OCI-M2 (cell line): Measurements from ENCODE around the gene MMP13.
"Not testable (repeated sequence)": the region's sequence is repeated elsewhere in the genome, so short reads cannot be mapped to it uniquely, and the experiment has no call there.

ENCODE experiments used
- DNase-seq: peaks from one replicate; lab custom pipeline; 2025; ENCODE audit not compliant: unreplicated experiment; lab: John Stamatoyannopoulos, UW

The MMP13 gene

DNA sequence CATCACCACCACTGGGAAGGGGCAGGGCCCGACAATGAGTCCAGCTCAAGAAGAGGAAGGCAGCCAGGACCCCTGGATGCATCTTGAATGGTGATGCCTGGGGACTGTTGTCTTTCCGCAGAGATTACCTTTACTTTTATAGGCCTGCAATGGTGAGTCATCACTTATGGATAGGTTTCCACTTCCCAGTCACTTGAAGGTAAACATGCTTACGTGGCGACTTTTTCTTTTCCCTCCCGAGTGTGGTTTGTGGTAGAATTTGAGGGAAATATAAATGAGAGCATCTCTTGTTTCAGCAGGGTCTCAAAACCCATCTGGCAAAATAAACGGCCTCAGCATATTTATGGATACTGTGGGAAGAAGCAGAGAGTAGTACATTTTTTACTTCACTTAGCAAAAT is at the start of gene MMP13:
Gene MMP13, minus strand, starts transcription at position 109 of the 400 bp plus-strand sequence. Its CDS starts 27 bp downstream, at position 82.
- DNase-seq = no peak

DNA sequence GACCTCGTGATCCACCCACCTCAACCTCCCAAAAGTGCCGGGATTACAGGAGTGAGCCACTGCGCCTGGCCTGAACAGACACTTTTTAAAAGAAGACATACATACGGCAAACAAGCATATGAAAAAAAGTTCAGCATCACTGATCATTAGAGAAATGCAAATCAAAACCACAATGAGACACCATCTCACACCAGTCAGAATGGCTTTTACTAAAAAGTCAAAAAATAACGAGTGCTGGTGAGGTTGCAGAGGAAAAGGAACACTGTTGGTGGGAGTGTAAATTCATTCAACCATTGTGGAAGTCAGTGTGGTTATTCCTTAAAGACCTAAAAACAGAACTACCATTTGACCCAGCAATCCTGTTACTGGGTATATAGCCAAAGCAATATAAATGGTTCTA is 48.7 kb upstream of the MMP13 start:
- not testable (repeated sequence) for DNase-seq

DNA sequence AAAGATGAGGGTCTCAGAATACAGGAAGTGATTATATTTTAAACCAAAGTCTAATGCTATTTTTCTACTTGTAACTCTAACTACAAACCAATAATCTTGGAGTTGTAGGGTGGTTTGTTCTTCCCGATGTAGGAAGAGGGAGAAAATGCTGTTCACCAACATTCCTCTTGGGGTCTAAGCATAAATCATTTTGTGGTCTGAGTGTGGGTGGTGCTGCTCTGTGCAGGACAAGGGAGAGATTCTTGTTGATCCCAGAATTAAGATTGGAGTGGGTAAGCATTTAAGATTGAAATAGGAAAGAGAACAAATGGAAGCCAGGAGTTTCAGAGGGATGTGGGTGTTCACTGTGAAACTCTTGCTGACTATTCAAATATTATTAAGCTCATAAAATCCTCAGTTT is 38.6 kb upstream of the MMP13 start:
- no peak for DNase-seq

DNA sequence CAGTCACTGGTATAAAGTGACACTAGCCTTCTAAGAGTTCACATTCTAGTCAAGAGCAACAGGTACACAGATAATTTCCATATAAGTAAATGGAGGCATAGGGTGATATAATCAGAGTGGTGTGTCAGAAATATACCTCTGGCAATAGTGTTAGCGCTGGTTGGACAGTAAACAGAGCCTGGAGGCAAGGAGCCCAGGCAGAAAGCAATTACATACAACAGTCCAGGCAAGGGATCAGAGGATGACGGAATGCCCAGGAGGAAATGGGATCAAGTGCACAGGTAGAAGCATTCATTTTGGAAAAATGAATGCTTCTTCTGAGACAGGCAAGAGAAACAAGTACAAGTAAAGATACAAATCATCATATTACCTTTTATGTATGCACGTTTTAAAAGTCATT is 36.2 kb upstream of the MMP13 start:
- DNase-seq = no peak

DNA sequence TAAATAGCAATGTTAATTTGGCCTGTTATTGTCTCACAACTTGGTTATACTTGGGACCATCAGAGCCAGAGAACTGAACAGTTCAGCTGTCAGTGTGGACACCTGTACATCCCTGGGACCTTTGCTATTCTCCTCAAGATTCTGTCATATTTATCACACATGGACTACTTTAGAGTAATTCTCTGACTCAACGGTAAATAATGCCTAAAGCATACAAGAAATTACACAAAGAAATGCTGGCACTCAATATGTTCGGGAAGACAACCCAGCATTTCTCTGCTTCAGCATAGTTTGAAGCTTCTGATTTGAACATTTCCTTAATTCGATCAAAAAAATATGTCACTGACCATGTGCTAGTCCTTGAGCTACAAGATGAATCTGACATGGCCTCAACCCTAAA is 34.6 kb upstream of the MMP13 start:
- DNase-seq = no peak

DNA sequence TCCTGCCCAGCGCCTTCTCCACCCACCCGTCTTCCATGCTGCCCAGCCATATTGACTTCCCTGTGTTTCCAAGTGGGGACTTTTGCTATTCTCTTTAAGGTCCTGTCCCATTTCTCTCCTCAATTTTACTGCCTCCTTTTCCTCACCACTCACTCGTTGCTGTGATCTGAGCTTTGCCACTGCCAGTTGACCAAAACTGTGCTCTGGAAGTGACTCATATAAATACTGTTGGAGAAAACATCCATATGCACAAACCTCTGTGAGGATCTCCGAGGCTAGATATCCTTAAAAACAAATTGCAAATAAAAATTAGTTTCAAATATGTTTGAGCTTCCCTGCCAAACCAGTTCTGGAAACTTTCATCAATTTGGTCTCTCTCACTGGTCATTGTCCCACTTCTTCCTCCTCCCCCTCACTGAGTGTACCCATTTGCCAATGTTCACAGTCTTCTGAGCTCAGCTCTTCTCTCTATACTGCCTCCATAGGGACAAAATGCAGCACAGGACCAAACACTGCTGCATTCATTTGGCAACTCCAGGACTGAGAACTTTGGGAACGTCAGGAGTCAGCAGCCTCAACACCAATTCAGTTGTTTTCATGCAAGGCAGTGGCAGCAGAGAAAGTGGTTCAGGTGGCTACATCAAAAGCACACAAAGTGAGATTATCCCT is 34.0 kb upstream of the MMP13 start:
- DNase-seq = no peak

DNA sequence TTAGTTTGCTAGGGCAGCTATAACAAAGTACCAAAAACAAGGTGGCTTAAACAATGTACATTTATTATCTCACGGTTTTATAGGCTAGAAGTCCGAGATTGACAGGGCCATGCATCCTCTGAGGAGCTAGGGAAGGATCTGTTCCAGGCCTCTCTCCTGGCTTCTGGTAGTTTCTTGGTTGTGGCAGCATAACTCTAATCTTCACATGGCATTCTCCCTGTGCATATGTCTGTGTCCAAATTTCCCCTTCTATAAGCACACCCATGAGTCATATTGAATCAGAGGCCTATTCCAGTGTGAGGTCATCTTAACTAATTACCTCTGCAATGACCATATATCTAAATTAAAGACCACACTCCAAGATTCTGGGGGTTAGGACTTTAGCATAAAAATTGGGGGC is 31.3 kb upstream of the MMP13 start:
- no peak for DNase-seq

DNA sequence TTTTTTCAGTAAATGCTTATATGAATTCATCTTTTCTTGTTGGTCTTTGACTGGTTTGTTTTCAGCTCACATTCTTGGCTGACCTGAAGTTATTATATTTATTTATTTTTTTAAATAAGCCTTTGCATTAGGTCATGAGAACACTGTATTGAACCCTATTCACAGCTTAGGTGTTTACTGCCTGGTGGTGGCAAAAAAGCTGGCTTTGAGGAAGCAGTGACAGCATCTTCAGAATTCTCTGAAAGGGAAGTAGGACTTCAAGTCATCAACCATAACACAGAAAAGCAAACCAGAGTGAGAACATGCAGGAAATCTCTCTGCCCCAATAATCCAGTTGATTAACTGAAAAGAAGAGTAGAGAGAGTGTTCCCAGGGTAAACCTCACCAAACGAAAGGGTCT is 30.3 kb upstream of the MMP13 start:
- no peak for DNase-seq

DNA sequence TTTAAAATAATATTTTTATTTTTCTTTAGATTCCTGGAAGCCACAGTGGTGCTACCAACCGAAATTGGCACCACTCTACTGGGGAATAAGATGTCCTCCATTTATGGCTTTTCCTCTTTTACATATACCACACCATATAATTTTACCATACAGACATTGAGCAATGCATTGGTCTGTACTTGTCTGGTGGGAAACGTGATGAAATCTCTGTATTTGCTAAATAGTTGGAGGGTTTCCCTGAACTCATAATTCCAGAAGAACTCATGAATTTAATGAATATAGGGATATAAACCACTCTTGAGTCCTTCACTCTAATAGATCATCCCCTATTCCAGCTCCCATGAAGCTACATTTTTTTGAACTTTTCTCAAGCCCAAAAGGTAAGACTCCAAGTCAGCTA is 28.0 kb upstream of the MMP13 start:
- DNase-seq = no peak

DNA sequence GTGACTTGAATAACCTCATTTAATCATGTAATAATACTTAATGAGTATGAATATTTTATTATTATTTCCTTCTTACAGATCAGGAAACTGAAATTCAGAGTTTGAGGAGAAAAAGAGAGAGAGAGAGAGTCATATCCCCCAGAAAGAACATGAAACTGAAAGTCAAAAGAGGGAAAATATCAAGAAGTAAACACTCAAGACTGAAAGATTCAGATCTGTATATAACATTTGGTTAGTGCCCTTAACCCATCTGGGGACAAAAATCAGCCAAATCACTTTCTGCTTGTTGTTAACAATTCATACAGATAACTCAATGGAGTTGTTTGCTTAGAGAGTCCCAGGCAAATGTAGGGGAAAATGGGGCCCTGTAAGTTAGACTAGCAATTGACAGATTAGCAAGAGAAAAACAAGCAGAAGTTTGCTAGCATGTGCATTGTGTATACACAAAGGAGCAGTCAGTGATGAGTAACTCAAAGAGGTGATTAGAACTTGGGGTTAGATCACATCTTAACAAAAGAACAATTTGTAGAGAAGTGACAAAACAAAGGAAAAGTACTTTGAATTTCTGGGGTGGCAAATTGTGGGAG is 25.9 kb upstream of the MMP13 start:
- DNase-seq = no peak

DNA sequence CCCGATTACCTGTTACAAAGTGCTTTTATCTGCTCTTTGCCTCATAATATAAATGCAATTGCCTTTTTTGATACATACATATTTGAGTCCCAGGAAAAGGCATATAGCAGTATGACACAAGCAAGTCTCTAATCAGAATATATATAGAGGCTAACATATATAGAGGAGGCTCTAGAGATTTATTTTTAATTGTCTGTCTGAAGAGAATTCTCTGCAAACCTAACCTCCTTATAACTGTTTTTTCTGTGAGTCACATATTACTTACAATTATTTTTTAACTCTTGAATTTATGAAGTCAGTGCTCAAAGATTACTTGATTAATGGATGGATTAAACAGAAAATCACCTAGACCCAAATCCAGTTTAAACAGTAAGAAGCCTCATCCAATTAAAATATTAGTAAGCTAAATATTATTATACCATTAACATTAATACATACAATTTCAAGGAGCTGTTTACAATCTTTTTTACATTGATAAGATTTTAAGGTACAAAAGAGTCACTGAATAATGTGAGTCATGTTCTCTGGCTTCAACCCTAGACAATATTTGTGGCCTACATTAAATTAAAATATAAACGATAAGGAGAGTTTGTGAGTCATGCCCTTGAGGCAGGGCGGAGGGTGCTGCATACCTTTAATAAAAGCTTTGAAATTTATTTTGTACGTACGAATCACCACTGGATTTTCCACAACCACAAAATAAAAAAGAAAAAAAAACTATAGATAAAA is 19.2 kb upstream of the MMP13 start:
- DNase-seq = no peak

DNA sequence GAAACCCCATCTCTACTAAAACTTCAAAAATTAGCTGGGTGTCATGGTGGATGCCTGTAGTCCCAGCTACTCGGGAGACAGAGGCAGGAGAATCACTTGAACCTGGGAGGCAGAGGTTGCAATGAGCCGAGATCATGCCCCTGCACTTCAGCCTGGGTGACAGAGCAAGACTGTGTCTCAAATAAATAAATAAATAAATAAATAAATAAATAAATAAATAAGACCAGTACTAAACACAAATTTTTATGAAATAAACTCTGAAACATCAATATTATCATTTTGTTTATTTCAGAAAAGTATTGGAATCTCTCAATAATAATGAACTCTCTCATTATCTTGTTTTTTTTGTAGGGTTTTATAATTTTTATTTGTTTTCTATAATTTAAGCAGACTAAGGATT is 18.2 kb upstream of the MMP13 start:
- DNase-seq = not testable (repeated sequence)

DNA sequence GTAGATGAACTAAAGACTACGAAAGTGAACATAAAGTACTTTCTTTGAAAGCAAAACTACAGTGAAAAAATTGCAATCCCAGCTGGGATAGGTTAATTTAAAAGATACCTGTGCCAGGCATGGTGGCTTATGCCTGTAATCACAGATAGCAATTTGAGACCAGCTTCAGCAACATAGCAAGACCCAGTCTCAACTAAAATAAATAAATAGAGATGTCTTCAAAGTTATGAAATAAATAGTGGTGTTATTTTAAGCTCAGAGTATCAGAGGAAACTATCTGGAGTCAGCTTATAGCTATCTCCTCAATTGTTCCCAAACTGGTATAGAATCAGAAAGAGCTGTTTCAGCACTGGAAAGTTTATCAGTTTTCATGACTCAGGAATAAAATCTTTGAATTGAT is 17.3 kb upstream of the MMP13 start:
- DNase-seq = no peak

DNA sequence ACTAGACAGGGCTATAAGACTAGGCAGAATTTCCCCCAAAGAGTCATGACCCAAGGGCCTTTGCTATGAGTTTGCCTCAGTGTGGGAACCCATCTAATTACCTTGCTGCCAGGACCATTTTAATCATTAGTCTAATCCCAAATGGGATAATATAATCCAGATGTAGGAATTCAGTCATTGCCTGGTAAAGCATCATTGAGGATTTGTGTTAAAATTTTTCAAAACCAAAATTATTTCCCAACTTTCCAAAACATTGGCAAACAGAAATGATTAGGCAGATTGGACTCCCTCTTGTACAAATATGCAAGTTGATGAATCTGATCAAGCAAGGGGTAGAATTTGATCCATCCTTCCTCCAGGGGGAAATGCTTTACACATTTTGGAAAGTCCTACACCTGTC is 16.2 kb upstream of the MMP13 start:
- DNase-seq = no peak

DNA sequence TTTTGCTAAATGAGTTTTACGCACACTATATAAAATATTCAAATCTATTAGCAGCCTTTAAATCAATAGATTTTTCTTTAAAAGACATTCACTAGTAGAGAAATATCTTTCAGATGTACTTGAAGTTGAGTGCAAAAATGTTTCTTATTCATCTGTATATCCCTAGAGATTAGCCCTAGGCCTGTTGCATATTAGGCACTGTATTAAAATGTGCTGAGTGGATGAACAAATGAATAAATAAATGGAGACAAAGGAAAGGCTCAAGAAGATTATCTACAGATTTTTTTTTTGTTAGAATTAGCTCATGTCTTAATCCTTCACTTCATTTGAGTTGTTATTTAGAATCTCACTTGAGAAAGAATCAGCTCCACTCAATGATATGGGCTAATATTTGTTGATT is 12.0 kb upstream of the MMP13 start:
- DNase-seq = no peak

DNA sequence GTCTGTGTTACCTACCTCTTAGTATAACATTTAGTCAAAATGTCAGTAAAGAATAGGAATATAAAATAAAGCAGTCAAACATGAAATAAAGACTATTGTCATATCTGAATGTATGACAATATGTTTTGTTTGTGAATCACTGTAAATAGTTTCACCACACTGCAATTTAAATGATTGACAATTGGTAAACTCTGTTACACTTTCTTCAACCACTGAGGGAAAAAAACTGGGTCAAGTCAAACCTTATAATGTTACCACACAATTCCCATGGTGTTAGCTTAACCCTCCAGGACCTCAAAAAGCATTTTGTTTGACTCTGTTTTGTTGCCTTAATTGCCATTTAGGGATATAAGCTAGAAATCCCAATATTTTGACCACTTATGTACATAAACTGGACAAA is 10.5 kb upstream of the MMP13 start:
- DNase-seq = no peak

DNA sequence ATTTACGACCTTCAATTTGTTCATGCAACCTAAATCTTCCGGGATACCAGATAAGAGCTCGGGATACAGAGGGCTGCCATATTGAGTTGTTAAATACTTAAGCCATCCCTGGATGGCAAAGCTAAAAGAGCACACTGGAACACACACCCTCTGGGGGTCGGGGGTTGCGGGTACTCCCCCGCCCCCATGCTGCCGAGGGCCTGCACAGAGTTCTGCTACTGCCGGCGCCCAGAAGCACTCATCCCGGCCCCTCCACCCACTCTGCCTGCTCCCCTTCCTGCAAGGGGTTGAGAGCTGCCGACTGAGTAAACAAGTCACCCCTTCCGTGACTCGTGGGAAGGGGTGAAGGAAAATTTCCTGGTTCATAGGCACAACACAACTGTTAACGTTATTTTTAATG is 9.3 kb upstream of the MMP13 start:
- DNase-seq = no peak

DNA sequence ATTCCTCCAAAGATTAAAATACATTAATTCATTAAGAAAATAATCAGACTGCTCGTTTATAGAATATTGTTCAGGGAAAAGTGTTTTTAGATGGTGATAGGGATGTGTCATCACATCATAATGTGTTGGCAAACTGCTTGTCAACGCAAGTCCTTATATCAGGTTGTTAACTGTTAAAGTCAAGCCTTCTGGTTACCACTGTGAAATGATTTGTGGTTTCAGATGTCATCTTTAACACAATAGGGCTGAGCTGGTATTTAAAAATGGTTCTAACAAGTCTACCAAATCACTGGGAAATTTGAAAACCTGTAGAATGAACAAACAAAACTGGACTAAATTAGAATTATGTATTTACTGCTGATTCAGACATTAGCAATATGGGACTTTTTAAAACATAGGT is 2.4 kb upstream of the MMP13 start:
- no peak for DNase-seq

DNA sequence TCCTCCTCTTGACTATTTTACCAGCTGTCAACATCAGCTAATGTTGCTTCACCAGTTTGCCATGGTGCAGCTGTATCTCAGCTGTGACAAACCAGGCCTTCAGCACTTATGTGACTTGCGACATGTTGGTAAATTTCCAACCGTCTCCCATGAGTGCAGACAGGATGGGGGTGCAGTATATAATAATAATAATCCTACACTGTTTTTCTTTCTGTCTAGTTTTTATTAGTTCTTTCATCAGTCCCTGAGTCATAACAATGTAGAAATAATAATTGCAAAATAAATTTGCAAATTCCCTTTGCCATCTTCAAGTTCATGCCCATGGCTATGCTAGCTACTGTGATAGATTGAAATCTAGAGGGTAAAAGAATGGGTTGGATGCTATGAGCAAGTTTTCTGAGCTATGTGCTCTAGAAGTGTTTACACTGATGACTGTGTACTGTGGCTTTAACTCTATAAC is 4.9 kb downstream of the MMP13 start:
- no peak for DNase-seq

DNA sequence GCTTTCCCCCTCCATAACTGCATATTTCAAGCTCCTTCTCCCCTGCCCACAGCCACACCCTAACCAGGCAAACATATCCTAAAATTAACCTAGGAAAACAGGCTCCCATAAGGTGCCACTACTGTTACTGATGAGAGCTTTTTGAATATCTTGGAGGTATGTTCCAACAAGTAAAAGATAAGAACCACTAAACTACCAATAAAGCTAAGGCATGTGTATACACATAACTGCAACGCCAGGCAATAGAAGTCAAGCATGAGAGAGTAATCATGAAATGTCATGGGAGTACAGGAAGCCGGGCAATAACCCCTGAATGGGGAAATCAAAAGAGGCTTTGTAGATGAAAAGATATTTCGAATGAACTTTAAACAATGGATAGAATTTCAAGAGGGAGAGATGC is 9.3 kb downstream of the MMP13 start:
- no peak for DNase-seq

DNA sequence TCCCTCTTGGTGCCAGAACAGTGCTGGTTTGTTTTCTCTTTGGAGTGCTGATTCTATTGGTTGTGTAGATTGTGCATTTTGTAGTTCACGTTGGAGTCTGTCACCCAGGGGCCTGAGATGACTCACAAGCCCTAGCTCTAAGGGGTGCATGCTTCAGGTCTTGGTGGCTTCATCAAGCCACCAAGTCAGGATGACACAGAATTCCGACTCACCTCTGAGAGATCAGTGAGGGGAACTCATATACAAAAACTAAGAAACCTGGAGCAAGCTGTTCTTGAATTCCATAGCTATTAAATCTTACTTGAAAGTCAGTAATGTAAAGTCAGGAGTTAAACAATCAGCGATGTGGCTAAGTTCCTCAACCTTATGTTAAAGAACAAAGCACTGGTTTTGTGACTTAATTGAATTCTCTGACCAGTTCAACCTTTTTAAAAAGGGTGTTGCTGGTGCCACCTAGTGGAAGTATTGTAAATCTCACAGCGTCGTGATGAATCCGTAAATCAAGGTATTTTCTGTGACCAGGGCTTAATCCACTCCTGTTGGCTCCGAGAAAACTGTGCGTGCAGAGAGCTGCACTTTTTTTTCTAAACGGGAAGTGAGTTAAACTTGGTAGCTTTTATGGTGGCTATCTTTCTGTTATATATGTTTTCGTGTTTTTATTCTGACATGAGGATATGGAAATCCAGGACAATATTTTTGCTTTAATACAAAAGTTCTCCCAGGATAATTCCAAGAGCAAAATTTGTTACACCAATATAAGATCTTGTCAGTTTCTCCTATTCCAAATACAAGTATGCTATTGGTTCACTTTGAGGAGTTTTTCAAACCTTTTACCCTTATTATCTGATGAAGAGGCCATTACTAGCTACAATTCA is 14.6 kb downstream of the MMP13 start:
- no peak for DNase-seq
